Colonic mucosa (tissue), 4 donors: ENCODE results near the gene EPAS1. TPM values are rescaled to one million over a fixed set of nuclear protein-coding genes. Genes with fewer than 3 reads are reported as not detected.

Experiments used
- DNase-seq: peaks from one replicate; pipeline ENCODE4 v3.0.0-alpha.2; 2020
- H3K27ac ChIP-seq: fragments of 200-600 bp; one replicate; pipeline ENCODE4 v1.8.0; 2021
- H3K27me3 ChIP-seq: fragments of 200-600 bp; one replicate; pipeline ENCODE4 v1.8.0; 2021
- H3K36me3 ChIP-seq: fragments of 200-600 bp; one replicate; pipeline ENCODE4 v1.8.0; 2021
- H3K4me1 ChIP-seq: fragments of 200-600 bp; one replicate; pipeline ENCODE4 v1.8.0; 2021; ENCODE audit warnings: mild to moderate bottlenecking
- H3K4me3 ChIP-seq: fragments of 200-600 bp; one replicate; pipeline ENCODE4 v1.8.0; 2021
- H3K9ac ChIP-seq, 2 donors: one replicate each; pipeline ENCODE4 v1.7.0; 2013; ENCODE audit warnings: control low read depth in 2 of 2, low read depth in 2 of 2, low read length in 2 of 2
- H3K9me3 ChIP-seq: fragments of 200-600 bp; one replicate; pipeline ENCODE4 v1.8.0; 2021
- intact Hi-C: fragments of 100-400 bp; cut with DNase I; formaldehyde crosslinking; loops from one replicate; pipeline ENCODE4 v1.14.1; 2022
- total RNA-seq, 2 donors: library from RNA; stranded (reverse); fragmentation: NEBNext Ultra II Directional in 1 of 2; extraction: Animal tissue kit (Norgen Biotek cat#: 25700) in 1 of 2; gene quantifications; one replicate each; pipeline ENCODE4 v1.2.1, GENCODE V29; 2021
- TF ChIP-seq, protein P1 (sequence below): fragments of 200-600 bp; IDR thresholded peaks from one replicate; pipeline ENCODE4 v1.8.0; 2022; ENCODE audit warnings: antibody characterized with exemption, mild to moderate bottlenecking
- donor health status: healthy.
- donor health status: DM: no; HTN: no; CAD: no.
- donor health status: DM: no; HTN: no; CAD: no.

Gene EPAS1
- total RNA-seq, 2 donors from 2014 or later, result 116 to 140 TPM

DNA sequence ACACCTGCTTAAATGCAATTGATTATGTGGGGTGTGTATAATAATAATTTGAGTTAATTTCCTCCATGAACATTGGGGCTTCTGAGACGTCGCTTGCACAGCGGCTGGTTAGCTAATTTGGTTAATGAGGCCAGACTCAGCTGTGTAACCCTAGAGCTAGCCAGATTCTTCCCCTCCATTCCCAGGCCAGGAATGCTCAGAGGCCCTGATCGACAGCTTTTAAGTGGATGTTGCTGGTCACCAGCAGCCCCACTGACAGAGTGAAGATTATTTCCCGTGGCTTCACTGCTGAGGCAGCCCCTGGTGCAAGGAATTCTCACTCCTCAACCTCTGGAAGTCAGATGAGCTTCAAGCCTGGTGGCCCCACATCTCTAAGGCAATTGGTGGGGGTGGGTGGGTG, 12.4 kb upstream of the EPAS1 start:
- H3K27me3 ChIP-seq, result no peaks in the 10 kb centered on the region

DNA sequence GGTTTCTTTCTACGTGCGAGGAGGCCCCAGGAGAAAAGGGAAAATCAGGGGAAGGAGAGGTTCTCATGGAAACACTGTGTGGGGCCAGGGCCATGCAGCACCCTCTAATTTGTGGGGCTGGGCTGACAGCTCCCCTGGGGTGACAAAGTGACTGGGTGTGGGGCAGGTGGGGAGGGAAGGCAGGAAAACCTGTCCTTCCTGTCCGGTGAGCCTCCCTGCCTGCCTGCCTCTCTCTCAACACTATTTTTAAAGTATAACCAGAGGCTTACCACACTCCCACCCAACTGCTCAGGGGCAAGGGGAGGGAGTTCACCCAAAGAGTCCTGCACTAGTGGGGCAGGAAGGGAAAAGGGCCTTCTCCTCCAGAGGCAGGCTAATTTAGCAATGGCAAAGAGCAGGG, 10.5 kb upstream of the EPAS1 start:
- DNase-seq, result no peak
- intact Hi-C loops, result no loop called here
- Histone ChIP-seq H3K9ac (no peak overlapping the region), H3K36me3 (no peaks in the 10 kb centered on the region), H3K27me3 (no peaks in the 10 kb centered on the region), H3K4me1 (no peaks in the 10 kb centered on the region), H3K27ac (no peak overlapping the region), H3K9me3 (no peaks in the 10 kb centered on the region), H3K4me3 (no peak overlapping the region)
- TF ChIP-seq, protein P1, sequence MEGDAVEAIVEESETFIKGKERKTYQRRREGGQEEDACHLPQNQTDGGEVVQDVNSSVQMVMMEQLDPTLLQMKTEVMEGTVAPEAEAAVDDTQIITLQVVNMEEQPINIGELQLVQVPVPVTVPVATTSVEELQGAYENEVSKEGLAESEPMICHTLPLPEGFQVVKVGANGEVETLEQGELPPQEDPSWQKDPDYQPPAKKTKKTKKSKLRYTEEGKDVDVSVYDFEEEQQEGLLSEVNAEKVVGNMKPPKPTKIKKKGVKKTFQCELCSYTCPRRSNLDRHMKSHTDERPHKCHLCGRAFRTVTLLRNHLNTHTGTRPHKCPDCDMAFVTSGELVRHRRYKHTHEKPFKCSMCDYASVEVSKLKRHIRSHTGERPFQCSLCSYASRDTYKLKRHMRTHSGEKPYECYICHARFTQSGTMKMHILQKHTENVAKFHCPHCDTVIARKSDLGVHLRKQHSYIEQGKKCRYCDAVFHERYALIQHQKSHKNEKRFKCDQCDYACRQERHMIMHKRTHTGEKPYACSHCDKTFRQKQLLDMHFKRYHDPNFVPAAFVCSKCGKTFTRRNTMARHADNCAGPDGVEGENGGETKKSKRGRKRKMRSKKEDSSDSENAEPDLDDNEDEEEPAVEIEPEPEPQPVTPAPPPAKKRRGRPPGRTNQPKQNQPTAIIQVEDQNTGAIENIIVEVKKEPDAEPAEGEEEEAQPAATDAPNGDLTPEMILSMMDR, result no peak

More for the DNA sequence above, 12.4 kb upstream of the EPAS1 start:
- H3K9ac ChIP-seq, result no peak overlapping the region
- H3K4me3 ChIP-seq, result no peak overlapping the region
- no peaks in the 10 kb centered on the region for H3K4me1 ChIP-seq
- DNase-seq, result no peak
- no peak overlapping the region for H3K27ac ChIP-seq
- TF ChIP-seq, protein P1, result no peak
- intact Hi-C loops, result no loop called here
- no peaks in the 10 kb centered on the region for H3K9me3 ChIP-seq
- H3K36me3 ChIP-seq, result no peaks in the 10 kb centered on the region

DNA sequence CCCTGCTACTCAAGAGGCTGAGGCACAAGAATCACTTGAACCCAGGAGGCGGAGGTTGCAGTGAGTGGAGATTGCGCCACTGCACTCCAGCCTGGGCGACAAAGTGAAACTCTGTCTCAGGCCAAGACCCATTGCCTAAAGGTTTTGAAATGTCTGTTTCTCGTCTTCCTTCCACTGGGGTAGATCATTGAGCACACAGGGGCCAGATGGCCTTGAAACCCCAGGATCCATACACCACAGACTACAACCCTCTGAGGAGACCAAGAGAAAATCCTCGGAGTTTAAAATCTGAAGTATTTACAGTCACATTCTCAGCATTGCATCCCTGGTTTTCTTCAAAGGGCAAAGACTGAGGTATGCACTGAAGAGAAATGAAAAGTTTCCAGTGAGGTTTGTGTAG, 7.1 kb upstream of the EPAS1 start:
- Histone ChIP-seq H3K27me3 (no peaks in the 10 kb centered on the region), H3K4me3 (no peak overlapping the region), H3K27ac (no peak overlapping the region), H3K4me1 (no peaks in the 10 kb centered on the region), H3K9ac (no peak overlapping the region), H3K9me3 (no peaks in the 10 kb centered on the region), H3K36me3 (no peaks in the 10 kb centered on the region)
- TF ChIP-seq, protein P1, result no peak
- intact Hi-C loops, result loop anchor here (10.0 kb wide), 1 partner anchor 275 kb away; no protein-coding TSS in a partner anchor
- DNase-seq, result no peak

DNA sequence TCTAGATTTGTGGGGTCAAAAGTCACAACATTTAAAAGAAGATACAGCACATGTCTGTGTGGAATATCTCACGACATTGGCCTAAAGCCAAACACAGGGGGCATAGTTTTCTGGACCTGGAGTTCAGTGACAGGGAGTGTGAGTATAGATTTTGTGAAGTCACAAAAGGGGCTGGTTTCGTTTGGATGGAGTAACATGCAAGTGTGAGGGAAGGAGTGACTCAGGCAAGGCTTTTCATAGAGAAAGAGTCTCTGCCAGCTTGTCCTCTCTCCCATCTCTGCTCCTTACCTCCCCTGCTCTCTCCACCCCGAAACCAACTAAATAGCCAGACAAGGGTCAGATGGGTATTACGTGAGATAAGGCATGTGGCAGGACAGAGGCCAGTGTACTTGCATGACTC, 3.7 kb upstream of the EPAS1 start:
- H3K27ac ChIP-seq, result no peak overlapping the region
- no peaks in the 10 kb centered on the region for H3K4me1 ChIP-seq
- H3K4me3 ChIP-seq, result no peak overlapping the region
- H3K27me3 ChIP-seq, result no peaks in the 10 kb centered on the region
- H3K36me3 ChIP-seq, result no peaks in the 10 kb centered on the region
- H3K9me3 ChIP-seq, result no peaks in the 10 kb centered on the region
- TF ChIP-seq, protein P1, result no peak
- no peak overlapping the region for H3K9ac ChIP-seq
- no peak for DNase-seq
- intact Hi-C loops, result loop anchor here (2.0 to 10.0 kb wide), 2 partner anchors 233 to 279 kb away; no protein-coding TSS in a partner anchor

DNA sequence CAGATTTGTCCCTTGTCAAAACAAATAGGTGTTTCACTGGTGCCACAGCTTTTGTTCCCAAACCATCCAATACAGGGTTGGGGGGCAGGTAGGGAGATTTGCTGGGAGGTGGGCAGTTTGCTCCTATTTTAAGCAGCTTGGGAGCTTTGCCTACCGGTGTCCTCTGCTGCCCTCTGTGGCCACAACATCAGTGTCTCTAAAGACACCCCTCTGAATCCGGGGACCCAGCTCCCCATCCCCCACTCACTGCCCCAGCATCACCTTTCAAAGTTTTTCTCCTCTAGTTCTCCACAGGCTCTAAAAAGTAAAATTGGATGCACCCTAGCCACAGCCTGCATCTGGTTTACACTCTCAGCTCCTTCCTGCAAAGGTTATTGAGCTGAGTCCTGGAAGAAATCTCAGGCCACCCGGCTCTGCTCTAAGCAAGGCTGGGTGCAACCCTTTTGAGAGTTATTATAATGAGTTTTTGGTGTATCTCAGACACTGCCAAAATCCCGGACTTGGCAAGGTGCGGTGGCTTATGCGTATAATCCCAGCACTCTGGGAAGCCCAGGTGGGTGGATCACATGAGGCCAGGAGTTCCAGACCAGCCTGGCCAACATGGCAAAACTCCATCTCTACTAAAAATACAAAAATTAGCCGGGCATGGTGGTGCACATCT, 2.9 kb upstream of the EPAS1 start:
- Histone ChIP-seq H3K9me3 (no peaks in the 10 kb centered on the region), H3K27me3 (no peaks in the 10 kb centered on the region), H3K27ac (no peak overlapping the region), H3K4me1 (peaks cover 2% of the 10 kb centered on the region), H3K4me3 (no peak overlapping the region), H3K9ac (no peak overlapping the region), H3K36me3 (no peaks in the 10 kb centered on the region)
- TF ChIP-seq, protein P1, result peak; percentile 20
- intact Hi-C loops, result loop anchor here (10.0 kb wide), 1 partner anchor 280 kb away; no protein-coding TSS in a partner anchor
- DNase-seq, result peak; percentile 53
